Peyer's patch (tissue), 4 donors: ENCODE data around the gene AHI1. TPM values are rescaled to one million over a fixed set of nuclear protein-coding genes. Genes with fewer than 3 reads are reported as not detected.

ENCODE experiments used
- DNase-seq, 3 donors: peaks; one replicate each; pipeline ENCODE4 v3.0.0-alpha.2; 2017 to 2019
- H3K27ac ChIP-seq, 4 donors: fragments of 200-600 bp; sonication (generic); one replicate each; pipeline ENCODE4 v1.5.1; 2016 to 2019
- H3K27me3 ChIP-seq, 2 donors: fragments of 200-600 bp; sonication (generic); one replicate each; pipeline ENCODE4 v1.5.1; 2019
- H3K36me3 ChIP-seq, 3 donors: fragments of 200-600 bp; sonication (generic); one replicate each; pipeline ENCODE4 v1.5.1; 2016 to 2019
- H3K4me1 ChIP-seq, 4 donors: fragments of 200-600 bp; sonication (generic); one replicate each; pipeline ENCODE4 v1.5.1; 2016 to 2019
- H3K4me3 ChIP-seq, 4 donors: fragments of 200-600 bp; sonication (generic); 1 replicate in 3 of 4; 2 replicates in 1 of 4; pipeline ENCODE4 v1.5.1; 2016 to 2019; ENCODE audit warnings: mild to moderate bottlenecking in 1 of 4
- H3K9me3 ChIP-seq, 4 donors: fragments of 200-600 bp; sonication (generic); one replicate each; pipeline ENCODE4 v1.5.1; 2016 to 2019; ENCODE audit warnings: mild to moderate bottlenecking in 1 of 4
- CTCF ChIP-seq, 6 experiments: fragments of 450-650 bp in 4 of 6; fragments of 200-600 bp in 2 of 6; sonication (generic) in 1 of 6; IDR thresholded peaks; one replicate each; pipeline ENCODE4 v1.5.1; 2017 to 2019; ENCODE audit warnings: antibody characterized with exemption in 6 of 6, mild to moderate bottlenecking in 3 of 6, moderate library complexity in 1 of 6
- POLR2A ChIP-seq, 2 donors: fragments of 450-650 bp; IDR thresholded peaks; one replicate each; pipeline ENCODE4 v1.5.1; 2017; ENCODE audit warnings: antibody characterized with exemption in 2 of 2, mild to moderate bottlenecking in 2 of 2, moderate library complexity in 2 of 2
- total RNA-seq, 4 donors: library from RNA; depleted of rRNA; stranded (reverse); fragments of >200 nt; gene quantifications; one replicate each; pipeline ENCODE4 v1.1.0, GENCODE V29; 2016

Gene AHI1
- total RNA-seq, 4 donors from 2014 or later: 4.4 to 141 (median 17.6) TPM

- H3K27ac ChIP-seq: no peak overlapping the region
- no peaks in the 10 kb centered on the region for H3K4me1 ChIP-seq
- no peaks in the 10 kb centered on the region for H3K9me3 ChIP-seq
- H3K4me3 ChIP-seq: no peak overlapping the region
- TF ChIP-seq POLR2A (IDR thresholded peaks at IDR 0.05) (no peak), CTCF (IDR thresholded peaks at IDR 0.05) (no peak)
- no peaks in the 10 kb centered on the region for H3K27me3 ChIP-seq
- no peaks in the 10 kb centered on the region for H3K36me3 ChIP-seq
- no peak for DNase-seq
Observed at GRCh38 chr6:135304883-135305282, 192.7 kb downstream of the AHI1 start.

- H3K36me3 ChIP-seq: no peaks in the 10 kb centered on the region
- TF ChIP-seq POLR2A (IDR thresholded peaks at IDR 0.05): no peak
- TF ChIP-seq CTCF (IDR thresholded peaks at IDR 0.05): no peak
- H3K4me3 ChIP-seq: no peak overlapping the region
- H3K4me1 ChIP-seq: no peaks in the 10 kb centered on the region
- no peak for DNase-seq
- H3K27ac ChIP-seq: no peak overlapping the region
- H3K9me3 ChIP-seq: no peaks in the 10 kb centered on the region
- no peaks in the 10 kb centered on the region for H3K27me3 ChIP-seq
Observed at GRCh38 chr6:135301304-135301703, 196.2 kb downstream of the AHI1 start.

GRCh38 chr6:135300576-135300975 lies 197.0 kb downstream of the AHI1 start:
- H3K36me3 ChIP-seq: no peaks in the 10 kb centered on the region
- no peak overlapping the region for H3K4me3 ChIP-seq
- peaks cover 0 to 2% (median 0%) of the 10 kb centered on the region in 4 donors for H3K9me3 ChIP-seq
- no peaks in the 10 kb centered on the region for H3K27me3 ChIP-seq
- TF ChIP-seq POLR2A (IDR thresholded peaks at IDR 0.05) (no peak), CTCF (IDR thresholded peaks at IDR 0.05) (no peak)
- no peaks in the 10 kb centered on the region for H3K4me1 ChIP-seq
- no peak overlapping the region for H3K27ac ChIP-seq
- no peak for DNase-seq

GRCh38 chr6:135299256-135299655 lies 198.3 kb downstream of the AHI1 start:
- TF ChIP-seq POLR2A (IDR thresholded peaks at IDR 0.05) (no peak), CTCF (IDR thresholded peaks at IDR 0.05) (no peak)
- H3K9me3 ChIP-seq: peaks cover 0 to 6% (median 0%) of the 10 kb centered on the region in 4 donors
- no peak overlapping the region for H3K27ac ChIP-seq
- DNase-seq: no peak
- H3K27me3 ChIP-seq: no peaks in the 10 kb centered on the region
- no peak overlapping the region for H3K4me3 ChIP-seq
- H3K36me3 ChIP-seq: no peaks in the 10 kb centered on the region
- no peaks in the 10 kb centered on the region for H3K4me1 ChIP-seq

- Histone ChIP-seq H3K36me3 (no peaks in the 10 kb centered on the region), H3K27ac (no peak overlapping the region), H3K4me3 (no peak overlapping the region), H3K27me3 (no peaks in the 10 kb centered on the region), H3K9me3 (peaks cover 0 to 6% (median 0%) of the 10 kb centered on the region in 4 donors), H3K4me1 (no peaks in the 10 kb centered on the region)
- TF ChIP-seq CTCF (IDR thresholded peaks at IDR 0.05) (no peak), POLR2A (IDR thresholded peaks at IDR 0.05) (no peak)
- no peak for DNase-seq
Observed at GRCh38 chr6:135298455-135298854, 199.1 kb downstream of the AHI1 start.

GRCh38 chr6:135296715-135297114 lies 200.8 kb downstream of the AHI1 start:
- no peaks in the 10 kb centered on the region for H3K4me1 ChIP-seq
- no peaks in the 10 kb centered on the region for H3K36me3 ChIP-seq
- no peak overlapping the region for H3K27ac ChIP-seq
- no peak for DNase-seq
- peaks cover 0 to 6% (median 0%) of the 10 kb centered on the region in 4 donors for H3K9me3 ChIP-seq
- H3K27me3 ChIP-seq: no peaks in the 10 kb centered on the region
- H3K4me3 ChIP-seq: no peak overlapping the region
- TF ChIP-seq POLR2A (IDR thresholded peaks at IDR 0.05) (no peak), CTCF (IDR thresholded peaks at IDR 0.05) (no peak)
